Measurements from ENCODE around the gene HCK. TPM values are rescaled to one million over a fixed set of nuclear protein-coding genes. Genes with fewer than 3 reads are reported as not detected.

Gene HCK
- total and polyA plus RNA-seq, 7 experiments from 2014 or later, result 0.09 to 129 (median 1.4) TPM

DNA sequence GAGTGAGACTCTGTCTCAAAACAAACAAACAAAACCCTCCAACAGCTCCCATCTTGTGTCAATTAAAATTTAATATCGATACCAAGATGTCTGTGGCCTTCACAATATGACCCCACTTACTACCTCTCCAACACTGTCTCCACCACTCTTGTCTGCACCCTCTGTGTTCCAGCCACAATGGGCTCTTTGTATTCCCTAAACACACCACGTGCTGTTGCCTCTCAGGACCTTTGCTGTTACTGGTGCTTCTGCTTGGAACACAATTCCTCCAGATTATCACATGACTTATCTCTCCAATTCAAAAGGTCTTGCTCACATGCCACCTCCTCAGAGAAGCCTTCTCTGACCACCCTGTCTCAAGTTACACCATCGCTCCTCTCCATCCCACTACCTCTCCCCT lies 6.0 kb upstream of the HCK start:
- no peak overlapping the region for H3K27ac Mint-ChIP-seq
- ATAC-seq (no peak), DNase-seq (no peak)
- no peak overlapping the region for H3K27ac ChIP-seq (ENCODE audit: low read depth, low read length)
- H3K27me3 Mint-ChIP-seq, result peaks cover 51 to 68% (median 53%) of the 10 kb centered on the region in 5 donors
- H3K36me3 ChIP-seq (ENCODE audit: control insufficient read depth in 2 of 3, insufficient read depth in 3 of 3, low read length in 3 of 3), result no peaks in the 10 kb centered on the region
- no peaks in the 10 kb centered on the region for H3K4me1 ChIP-seq (ENCODE audit: control insufficient read depth in 2 of 2, insufficient read depth in 2 of 2, low read length in 2 of 2)
- peaks cover 0 to 2% (median 0%) of the 10 kb centered on the region in 11 donors for H3K9me3 Mint-ChIP-seq
- H3K4me1 Mint-ChIP-seq, result peaks cover 0 to 5% (median 4%) of the 10 kb centered on the region in 7 donors
- H3K36me3 Mint-ChIP-seq, result peaks cover 0 to 5% (median 0%) of the 10 kb centered on the region in 5 donors
- ChIA-PET CTCF (no interaction called here), POLR2A (no interaction called here)
- no peaks in the 10 kb centered on the region for H3K27me3 ChIP-seq (ENCODE audit: control insufficient read depth in 2 of 2, insufficient read depth in 2 of 2, low read length in 2 of 2)
- H3K9me3 ChIP-seq (ENCODE audit: control insufficient read depth in 2 of 3, low read length in 3 of 3), result no peaks in the 10 kb centered on the region
- no peak overlapping the region for H3K4me3 Mint-ChIP-seq
- intact Hi-C loops (cut with micrococcal nuclease), result no loop called here
- H3K4me3 ChIP-seq (ENCODE audit: low read length), result no peak overlapping the region

DNA sequence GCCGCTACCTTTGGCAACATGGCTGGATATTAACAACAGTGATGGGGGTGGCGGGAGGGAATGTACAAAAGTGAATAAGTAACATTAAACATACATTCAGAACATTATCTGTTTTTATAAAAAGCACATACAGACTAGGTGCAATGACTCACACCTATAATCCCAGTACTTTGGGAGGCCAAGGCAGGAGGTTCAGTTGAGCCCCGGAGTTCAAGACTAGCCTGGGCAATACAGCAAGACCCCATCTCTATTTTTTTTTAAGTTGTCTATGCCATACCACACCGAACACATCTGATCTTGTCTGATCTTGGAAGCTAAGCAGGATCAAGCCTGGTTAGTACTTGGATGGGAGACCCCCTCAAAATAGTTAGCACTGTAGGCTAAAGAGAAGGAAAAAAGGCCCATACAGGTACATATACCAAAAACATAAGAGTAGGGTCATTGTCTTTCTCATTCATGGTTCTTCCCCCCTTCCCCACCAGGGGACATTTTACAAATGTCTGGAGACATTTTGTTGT lies 1.7 kb upstream of the HCK start:
- Histone ChIP-seq H3K27me3 (ENCODE audit: control insufficient read depth in 2 of 2, insufficient read depth in 2 of 2, low read length in 2 of 2) (peaks cover 8 to 13% of the 10 kb centered on the region in 2 donors), H3K36me3 (ENCODE audit: control insufficient read depth in 2 of 3, insufficient read depth in 3 of 3, low read length in 3 of 3) (no peaks in the 10 kb centered on the region), H3K27ac (ENCODE audit: low read depth, low read length) (no peak overlapping the region), H3K9me3 (ENCODE audit: control insufficient read depth in 2 of 3, low read length in 3 of 3) (no peaks in the 10 kb centered on the region), H3K4me1 (ENCODE audit: control insufficient read depth in 2 of 2, insufficient read depth in 2 of 2, low read length in 2 of 2) (peaks cover 7 to 18% of the 10 kb centered on the region in 2 donors), H3K4me3 (ENCODE audit: low read length) (no peak overlapping the region)
- Mint-ChIP-seq H3K36me3 (peaks cover 0 to 10% (median 0%) of the 10 kb centered on the region in 5 donors), H3K27me3 (peaks cover 58 to 76% (median 69%) of the 10 kb centered on the region in 5 donors), H3K4me1 (peaks cover 11 to 22% (median 16%) of the 10 kb centered on the region in 7 donors), H3K9me3 (peaks cover 0 to 2% (median 0%) of the 10 kb centered on the region in 11 donors), H3K27ac (no peak overlapping the region), H3K4me3 (peak overlapping the region in 3 of 10 donors; percentile 7 to 83 (median 67))
- ChIA-PET CTCF (no interaction called here), POLR2A (no interaction called here)
- DNase-seq (no peak), ATAC-seq (no peak)
- intact Hi-C loops (cut with micrococcal nuclease), result no loop called here

DNA sequence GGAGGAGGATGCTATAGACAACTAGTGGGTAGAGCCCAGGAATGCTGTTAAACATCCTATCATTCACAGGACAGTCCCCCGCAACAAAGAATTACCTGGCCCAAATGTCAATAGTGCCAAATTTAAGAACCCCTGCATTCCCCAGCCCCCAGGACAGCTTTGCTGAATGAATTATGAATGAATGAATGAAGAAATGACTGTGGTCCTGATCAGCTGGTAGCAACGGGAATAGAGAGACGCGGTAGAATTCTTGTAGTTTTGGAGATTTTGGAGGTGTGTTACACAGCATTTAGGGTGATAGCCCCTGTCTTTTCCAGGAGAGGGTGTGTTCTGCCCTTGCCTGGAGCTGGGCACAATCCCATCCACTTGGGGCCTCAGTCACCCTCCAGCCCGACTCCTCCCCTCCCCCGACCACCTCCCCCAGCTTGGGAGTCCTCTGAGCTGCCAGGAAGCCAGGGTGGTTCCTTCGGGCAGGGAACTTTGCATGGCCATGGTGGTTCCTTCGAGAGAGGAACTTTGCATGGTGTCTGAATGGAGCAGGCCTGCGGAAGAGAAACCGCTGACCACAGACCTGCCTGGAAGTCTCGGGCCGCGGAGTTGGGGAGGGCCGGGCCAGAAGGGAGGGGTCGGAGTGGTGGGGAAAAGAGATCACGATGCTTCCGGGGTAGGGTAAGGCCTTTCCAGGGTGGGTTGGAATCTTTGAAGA lies 1.0 kb upstream of the HCK start:
- ATAC-seq, result peak; percentile 58
- H3K4me1 Mint-ChIP-seq, result peaks cover 11 to 22% (median 16%) of the 10 kb centered on the region in 7 donors

DNA sequence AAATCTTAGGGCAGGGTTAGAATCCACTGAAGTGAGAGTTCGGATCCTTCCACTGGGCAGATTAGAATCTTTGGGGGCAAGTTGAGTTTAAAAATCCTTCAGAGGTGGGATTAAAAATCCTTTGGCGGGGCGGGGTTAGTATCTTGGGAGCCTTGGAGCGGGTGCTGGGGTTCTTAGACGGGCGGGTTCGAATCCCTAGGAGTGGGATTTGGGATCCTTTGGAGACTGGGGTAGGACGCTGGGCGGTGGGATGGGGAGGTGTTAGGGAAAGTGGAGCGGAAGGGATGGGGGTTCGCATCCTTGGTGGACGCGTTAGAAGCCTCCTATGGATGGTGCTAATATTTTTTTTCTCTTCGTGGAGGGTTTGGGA lies 337 bp upstream of the HCK start:
- peaks cover 8 to 13% of the 10 kb centered on the region in 2 donors for H3K27me3 ChIP-seq (ENCODE audit: control insufficient read depth in 2 of 2, insufficient read depth in 2 of 2, low read length in 2 of 2)
- H3K4me1 Mint-ChIP-seq, result peaks cover 11 to 22% (median 16%) of the 10 kb centered on the region in 7 donors
- POLR2A ChIA-PET, result no interaction called here
- no peak overlapping the region for H3K27ac Mint-ChIP-seq
- intact Hi-C loops (cut with micrococcal nuclease), result no loop called here
- CTCF ChIA-PET, result no interaction called here
- H3K27ac ChIP-seq (ENCODE audit: low read depth, low read length), result no peak overlapping the region
- H3K4me3 ChIP-seq (ENCODE audit: low read length), result no peak overlapping the region
- no peaks in the 10 kb centered on the region for H3K36me3 ChIP-seq (ENCODE audit: control insufficient read depth in 2 of 3, insufficient read depth in 3 of 3, low read length in 3 of 3)
- ATAC-seq (no peak), DNase-seq (no peak)
- peaks cover 0 to 4% (median 0%) of the 10 kb centered on the region in 11 donors for H3K9me3 Mint-ChIP-seq
- no peaks in the 10 kb centered on the region for H3K9me3 ChIP-seq (ENCODE audit: control insufficient read depth in 2 of 3, low read length in 3 of 3)
- peaks cover 56 to 67% (median 60%) of the 10 kb centered on the region in 5 donors for H3K27me3 Mint-ChIP-seq
- peaks cover 7 to 18% of the 10 kb centered on the region in 2 donors for H3K4me1 ChIP-seq (ENCODE audit: control insufficient read depth in 2 of 2, insufficient read depth in 2 of 2, low read length in 2 of 2)
- H3K4me3 Mint-ChIP-seq, result peak overlapping the region; percentile 46 to 83 (median 68)
- peaks cover 0 to 5% (median 0%) of the 10 kb centered on the region in 5 donors for H3K36me3 Mint-ChIP-seq

More for the DNA sequence above, 1.0 kb upstream of the HCK start:
- Histone ChIP-seq H3K4me3 (ENCODE audit: low read length) (no peak overlapping the region), H3K9me3 (ENCODE audit: control insufficient read depth in 2 of 3, low read length in 3 of 3) (no peaks in the 10 kb centered on the region), H3K36me3 (ENCODE audit: control insufficient read depth in 2 of 3, insufficient read depth in 3 of 3, low read length in 3 of 3) (no peaks in the 10 kb centered on the region), H3K27ac (ENCODE audit: low read depth, low read length) (no peak overlapping the region), H3K4me1 (ENCODE audit: control insufficient read depth in 2 of 2, insufficient read depth in 2 of 2, low read length in 2 of 2) (peaks cover 7 to 18% of the 10 kb centered on the region in 2 donors), H3K27me3 (ENCODE audit: control insufficient read depth in 2 of 2, insufficient read depth in 2 of 2, low read length in 2 of 2) (peaks cover 8 to 13% of the 10 kb centered on the region in 2 donors)
- Mint-ChIP-seq H3K4me3 (peak overlapping the region in 9 of 10 donors; percentile 46 to 83 (median 67)), H3K36me3 (peaks cover 0 to 9% (median 0%) of the 10 kb centered on the region in 5 donors), H3K27ac (no peak overlapping the region), H3K27me3 (peaks cover 58 to 72% (median 65%) of the 10 kb centered on the region in 5 donors), H3K9me3 (peaks cover 0 to 4% (median 0%) of the 10 kb centered on the region in 11 donors)
- ChIA-PET CTCF (no interaction called here), POLR2A (no interaction called here)
- DNase-seq, result no peak
- intact Hi-C loops (cut with micrococcal nuclease), result no loop called here

DNA sequence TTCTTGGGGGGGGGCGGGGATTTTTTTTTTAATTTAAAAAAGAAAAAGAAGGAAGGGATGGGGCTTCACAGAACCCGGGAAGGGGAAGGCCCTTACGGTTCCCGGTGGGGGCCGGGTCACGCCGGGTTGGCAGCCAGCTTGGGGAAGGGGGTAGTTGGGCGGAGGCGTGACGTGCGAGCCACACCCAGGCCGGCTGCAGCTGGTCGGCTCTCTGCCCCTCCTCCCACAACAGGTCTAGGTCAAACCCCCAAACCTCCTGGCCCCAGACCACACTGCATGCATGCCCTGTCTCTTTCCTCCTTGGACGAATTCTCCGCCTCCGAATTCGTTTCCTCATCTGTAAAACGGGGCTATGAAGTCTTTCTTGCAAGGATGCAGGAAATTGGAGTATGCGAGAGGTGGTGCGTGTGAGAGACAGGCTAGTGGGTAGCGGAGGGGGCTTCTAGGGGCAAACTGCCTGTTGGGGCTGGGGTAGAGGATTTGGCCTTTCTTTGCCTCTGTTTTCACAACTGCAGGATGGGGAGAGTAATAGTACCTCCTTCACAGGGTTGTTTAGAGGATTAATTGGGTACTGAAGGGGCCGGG lies 828 bp downstream of the HCK start:
- DNase-seq (no peak), ATAC-seq (peak; percentile 79)
- Mint-ChIP-seq H3K36me3 (peaks cover 0 to 5% (median 0%) of the 10 kb centered on the region in 5 donors), H3K27me3 (peaks cover 57 to 66% (median 58%) of the 10 kb centered on the region in 5 donors), H3K27ac (no peak overlapping the region), H3K4me1 (peaks cover 11 to 22% (median 16%) of the 10 kb centered on the region in 7 donors), H3K9me3 (peaks cover 0 to 5% (median 0%) of the 10 kb centered on the region in 11 donors), H3K4me3 (peak overlapping the region; percentile 6 to 83 (median 56))
- Histone ChIP-seq H3K36me3 (ENCODE audit: control insufficient read depth in 2 of 3, insufficient read depth in 3 of 3, low read length in 3 of 3) (no peaks in the 10 kb centered on the region), H3K4me3 (ENCODE audit: low read length) (no peak overlapping the region), H3K9me3 (ENCODE audit: control insufficient read depth in 2 of 3, low read length in 3 of 3) (no peaks in the 10 kb centered on the region), H3K27ac (ENCODE audit: low read depth, low read length) (no peak overlapping the region), H3K27me3 (ENCODE audit: control insufficient read depth in 2 of 2, insufficient read depth in 2 of 2, low read length in 2 of 2) (peaks cover 8 to 13% of the 10 kb centered on the region in 2 donors), H3K4me1 (ENCODE audit: control insufficient read depth in 2 of 2, insufficient read depth in 2 of 2, low read length in 2 of 2) (peaks cover 7 to 18% of the 10 kb centered on the region in 2 donors)
- intact Hi-C loops (cut with micrococcal nuclease), result no loop called here
- ChIA-PET POLR2A (no interaction called here), CTCF (no interaction called here)

DNA sequence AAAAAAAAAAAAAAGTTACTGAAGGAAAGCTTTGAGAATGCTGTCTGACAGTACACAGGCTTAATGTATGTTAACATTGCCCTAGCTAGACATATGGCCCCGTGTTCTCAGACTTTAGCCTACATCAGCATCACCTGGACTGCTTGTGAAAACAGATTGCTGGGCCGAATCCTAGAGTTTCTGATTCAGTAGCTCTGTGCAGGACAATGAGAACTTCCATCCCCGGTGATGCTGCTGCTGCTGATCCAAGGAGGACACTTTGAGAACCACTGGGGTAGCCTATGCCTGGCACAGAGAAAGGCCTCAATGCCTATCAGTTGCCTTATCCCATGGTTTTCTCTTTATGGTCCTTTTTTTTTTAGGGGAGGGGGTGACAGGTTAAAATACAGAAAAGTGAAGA lies 1.6 kb downstream of the HCK start:
- Histone ChIP-seq H3K9me3 (ENCODE audit: control insufficient read depth in 2 of 3, low read length in 3 of 3) (no peaks in the 10 kb centered on the region), H3K4me1 (ENCODE audit: control insufficient read depth in 2 of 2, insufficient read depth in 2 of 2, low read length in 2 of 2) (peaks cover 7 to 18% of the 10 kb centered on the region in 2 donors), H3K27me3 (ENCODE audit: control insufficient read depth in 2 of 2, insufficient read depth in 2 of 2, low read length in 2 of 2) (peaks cover 8 to 13% of the 10 kb centered on the region in 2 donors), H3K36me3 (ENCODE audit: control insufficient read depth in 2 of 3, insufficient read depth in 3 of 3, low read length in 3 of 3) (no peaks in the 10 kb centered on the region), H3K27ac (ENCODE audit: low read depth, low read length) (no peak overlapping the region), H3K4me3 (ENCODE audit: low read length) (no peak overlapping the region)
- intact Hi-C loops (cut with micrococcal nuclease), result no loop called here
- H3K36me3 Mint-ChIP-seq, result peaks cover 0 to 5% (median 0%) of the 10 kb centered on the region in 5 donors
- DNase-seq (no peak), ATAC-seq (no peak)
- POLR2A ChIA-PET, result no interaction called here
- peaks cover 55 to 69% (median 61%) of the 10 kb centered on the region in 5 donors for H3K27me3 Mint-ChIP-seq
- H3K27ac Mint-ChIP-seq, result no peak overlapping the region
- H3K4me1 Mint-ChIP-seq, result peaks cover 11 to 22% (median 16%) of the 10 kb centered on the region in 7 donors
- CTCF ChIA-PET, result no interaction called here
- no peak overlapping the region for H3K4me3 Mint-ChIP-seq
- peaks cover 0 to 5% (median 0%) of the 10 kb centered on the region in 11 donors for H3K9me3 Mint-ChIP-seq
